ENCODE data around the gene PRSS1. TPM values are rescaled to one million over a fixed set of nuclear protein-coding genes. Genes with fewer than 3 reads are reported as not detected.

PRSS1 gene
- polyA plus RNA-seq, 6 donors from 2014 or later = 0.41 to 0.55 TPM; not detected in 4

DNA sequence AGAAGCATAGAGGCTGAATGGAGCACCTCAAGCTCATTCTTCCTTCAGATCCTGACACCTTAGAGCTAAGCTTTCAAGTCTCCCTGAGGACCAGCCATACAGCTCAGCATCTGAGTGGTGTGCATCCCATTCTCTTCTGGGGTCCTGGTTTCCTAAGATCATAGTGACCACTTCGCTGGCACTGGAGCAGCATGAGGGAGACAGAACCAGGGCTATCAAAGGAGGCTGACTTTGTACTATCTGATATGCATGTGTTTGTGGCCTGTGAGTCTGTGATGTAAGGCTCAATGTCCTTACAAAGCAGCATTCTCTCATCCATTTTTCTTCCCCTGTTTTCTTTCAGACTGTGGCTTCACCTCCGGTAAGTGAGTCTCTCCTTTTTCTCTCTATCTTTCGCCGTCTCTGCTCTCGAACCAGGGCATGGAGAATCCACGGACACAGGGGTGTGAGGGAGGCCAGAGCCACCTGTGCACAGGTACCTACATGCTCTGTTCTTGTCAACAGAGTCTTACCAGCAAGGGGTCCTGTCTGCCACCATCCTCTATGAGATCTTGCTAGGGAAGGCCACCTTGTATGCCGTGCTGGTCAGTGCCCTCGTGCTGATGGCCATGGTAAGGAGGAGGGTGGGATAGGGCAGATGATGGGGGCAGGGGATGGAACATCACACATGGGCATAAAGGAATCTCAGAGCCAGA, 52.5 kb downstream of the PRSS1 start:
- Mint-ChIP-seq H3K4me3 (peak overlapping the region in 3 of 8 donors; percentile 17 to 72 (median 20)), H3K9me3 (peaks cover 0 to 5% (median 0%) of the 10 kb centered on the region in 7 donors), H3K36me3 (peaks cover 42 to 66% of the 10 kb centered on the region in 2 donors), H3K27me3 (no peaks in the 10 kb centered on the region), H3K4me1 (peaks cover 78 to 89% (median 87%) of the 10 kb centered on the region in 3 donors), H3K27ac (peak overlapping the region; percentile 94 to 100 (median 96))
- DNase-seq = no peak
- no peak for ATAC-seq (ENCODE audit: low read depth in 2 of 2)

DNA sequence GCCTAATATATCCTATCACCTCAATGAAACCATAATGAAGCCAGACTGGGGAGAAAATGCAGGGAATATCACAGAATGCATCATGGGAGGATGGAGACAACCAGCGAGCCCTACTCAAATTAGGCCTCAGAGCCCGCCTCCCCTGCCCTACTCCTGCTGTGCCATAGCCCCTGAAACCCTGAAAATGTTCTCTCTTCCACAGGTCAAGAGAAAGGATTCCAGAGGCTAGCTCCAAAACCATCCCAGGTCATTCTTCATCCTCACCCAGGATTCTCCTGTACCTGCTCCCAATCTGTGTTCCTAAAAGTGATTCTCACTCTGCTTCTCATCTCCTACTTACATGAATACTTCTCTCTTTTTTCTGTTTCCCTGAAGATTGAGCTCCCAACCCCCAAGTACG, 53.0 kb downstream of the PRSS1 start:
- H3K4me1 Mint-ChIP-seq = peaks cover 83 to 94% (median 91%) of the 10 kb centered on the region in 3 donors
- ATAC-seq (ENCODE audit: low read depth in 2 of 2) (no peak), DNase-seq (no peak)
- H3K4me3 Mint-ChIP-seq = peak overlapping the region in 1 of 8 donors; percentile 72
- peaks cover 0 to 5% (median 0%) of the 10 kb centered on the region in 7 donors for H3K9me3 Mint-ChIP-seq
- H3K27me3 Mint-ChIP-seq = no peaks in the 10 kb centered on the region
- peaks cover 42 to 64% of the 10 kb centered on the region in 2 donors for H3K36me3 Mint-ChIP-seq
- peak overlapping the region; percentile 94 to 100 (median 96) for H3K27ac Mint-ChIP-seq

Other genes starting within 250 kb of the PRSS1 start
- under 1 TPM in 1 of 6 donors, not detected in 5; 0.41 TPM for gene PRSS2, start 21.5 kb downstream of the PRSS1 start, polyA plus RNA-seq (ENCODE audit: low read depth in 6 of 6)
- 10 to 100 TPM in 5 of 6 donors, 1 to 10 TPM in 1; 10.0 to 32.4 (median 19.0) TPM for gene EPHB6, start 105.6 kb downstream of the PRSS1 start, polyA plus RNA-seq (ENCODE audit: low read depth in 6 of 6)
- under 1 TPM in 1 of 6 donors, not detected in 5; 0.19 TPM for gene TRPV6, start 136.3 kb downstream of the PRSS1 start, polyA plus RNA-seq (ENCODE audit: low read depth in 6 of 6)
- not detected for gene TRPV5, start 184.3 kb downstream of the PRSS1 start, polyA plus RNA-seq (ENCODE audit: low read depth in 6 of 6)
- not detected for gene LLCFC1, start 190.0 kb downstream of the PRSS1 start, polyA plus RNA-seq (ENCODE audit: low read depth in 6 of 6)
- under 1 TPM in 1 of 6 donors, not detected in 5; 0.44 TPM for gene KEL, start 212.9 kb downstream of the PRSS1 start, polyA plus RNA-seq (ENCODE audit: low read depth in 6 of 6)

Data from naive B cell (primary cell).